Endothelial cell of umbilical vein (primary cell): ENCODE measurements around the gene TENT5C. TPM values are rescaled to one million over a fixed set of nuclear protein-coding genes. Genes with fewer than 3 reads are reported as not detected.

ENCODE experiments used
- BruUV-seq: library from RNA; stranded (reverse); fragments of 400-500 nt; replicated peaks from 2 replicates; lab custom pipeline; 2021; lab: Mats Ljungman, UMichigan
- CTCF ChIA-PET: fragments of 300-600, 350-600 bp; sonication (Branson Sonifier 250); formaldehyde crosslinking; loops from one replicate; lab custom pipeline; 2021; ENCODE audit warnings: antibody characterized with exemption, inconsistent platforms; lab: Charles Lee
- POLR2A ChIA-PET: fragments of 300-600, 350-600 bp; sonication (Branson Sonifier 250); formaldehyde crosslinking; loops from one replicate; lab custom pipeline; 2021; ENCODE audit warnings: antibody characterized with exemption, inconsistent platforms; lab: Charles Lee
- DNase-seq: peaks from one replicate; pipeline ENCODE4 v3.0.0-alpha.2; 2011; ENCODE audit warnings: low read depth, low spot score
- FAIRE-seq: peaks from 2 replicates; lab custom pipeline; 2011; peaks lifted over from hg19 to GRCh38; lab: Jason Lieb, UNC
- H2AFZ ChIP-seq: 2 replicates; pipeline ENCODE4 v1.6.0; 2012; ENCODE audit warnings: low read depth, low read length, control low read depth, inconsistent platforms
- H3K27ac ChIP-seq: 2 replicates; pipeline ENCODE4 v1.5.1; 2011; ENCODE audit warnings: low read depth, mild to moderate bottlenecking, control low read depth, low read length, moderate library complexity; ENCODE audit not compliant: insufficient read depth
- H3K27me3 ChIP-seq, 2 experiments: 2 replicates each; pipeline versions ENCODE4 v1.6.0 to v1.6.1; 2011; ENCODE audit warnings: low read length in 2 of 2, mixed read lengths in 1 of 2; ENCODE audit not compliant: control insufficient read depth in 2 of 2, insufficient read depth in 2 of 2
- H3K36me3 ChIP-seq, 2 experiments: 2 replicates in 1 of 2; 3 replicates in 1 of 2; pipeline ENCODE4 v1.5.1; 2011; ENCODE audit warnings: low read length in 2 of 2, mild to moderate bottlenecking in 1 of 2, moderate library complexity in 1 of 2; ENCODE audit not compliant: control insufficient read depth in 2 of 2, insufficient read depth in 2 of 2; ENCODE audit errors: extremely low read depth in 1 of 2
- H3K4me1 ChIP-seq: 3 replicates; pipeline ENCODE4 v1.5.1; 2011; ENCODE audit warnings: mild to moderate bottlenecking, low read length; ENCODE audit not compliant: control insufficient read depth, insufficient read depth; ENCODE audit errors: extremely low read depth
- H3K4me2 ChIP-seq: 2 replicates; pipeline ENCODE4 v1.6.1; 2011; ENCODE audit warnings: low read length, control low read depth, mixed read lengths; ENCODE audit not compliant: insufficient read depth
- H3K4me3 ChIP-seq, 3 experiments: fragments of 200-600 bp in 1 of 3; sonication (generic), shearing (Covaris generic) in 1 of 3; replicated peaks in 1 of 3; 2 replicates each; pipeline ENCODE4 v1.5.1; 2011 to 2016; ENCODE audit warnings: control low read depth in 3 of 3, low read length in 3 of 3, mild to moderate bottlenecking in 2 of 3, inconsistent platforms in 1 of 3, low read depth in 1 of 3, moderate library complexity in 1 of 3; ENCODE audit not compliant: insufficient read depth in 1 of 3
- H3K79me2 ChIP-seq: 2 replicates; pipeline ENCODE4 v1.6.0; 2012; ENCODE audit warnings: low read length, inconsistent platforms; ENCODE audit not compliant: control insufficient read depth, insufficient read depth
- H3K9ac ChIP-seq: replicated peaks from 2 replicates; pipeline ENCODE3; 2011; ENCODE audit warnings: low read length, control low read depth; ENCODE audit not compliant: insufficient read depth; ENCODE audit errors: extremely low read depth
- H3K9me1 ChIP-seq: replicated peaks from 3 replicates; pipeline ENCODE4 v1.6.0; 2011; ENCODE audit warnings: mild to moderate bottlenecking, low read length; ENCODE audit not compliant: control insufficient read depth, insufficient read depth; ENCODE audit errors: extremely low read depth
- H3K9me3 ChIP-seq: replicated peaks from 2 replicates; pipeline ENCODE4 v1.5.1; 2012; ENCODE audit warnings: low read length, inconsistent platforms; ENCODE audit not compliant: control insufficient read depth, insufficient read depth
- H4K20me1 ChIP-seq: replicated peaks from 2 replicates; pipeline ENCODE3; 2011; ENCODE audit warnings: mild to moderate bottlenecking, low read length; ENCODE audit not compliant: control insufficient read depth, insufficient read depth; ENCODE audit errors: extremely low read depth
- CTCF ChIP-seq, 2 donors: IDR thresholded peaks; 1 replicate in 1 of 2; 2 replicates in 1 of 2; pipeline ENCODE4 v1.5.1; 2011; ENCODE audit warnings: low read length in 2 of 2, mild to moderate bottlenecking in 2 of 2, moderate library complexity in 2 of 2, control low read depth in 1 of 2, inconsistent platforms in 1 of 2, low read depth in 1 of 2; ENCODE audit not compliant: insufficient read depth in 1 of 2; ENCODE audit errors: extremely low read depth in 1 of 2
- EZH2 ChIP-seq: IDR thresholded peaks from 2 replicates; pipeline ENCODE4 v1.6.1; 2012; ENCODE audit warnings: borderline replicate concordance, low read depth, mild to moderate bottlenecking, moderate library complexity, low read length, inconsistent platforms; ENCODE audit not compliant: severe bottlenecking
- FOS ChIP-seq: IDR thresholded peaks from 2 replicates; pipeline ENCODE4 v1.6.1; 2011; ENCODE audit warnings: mild to moderate bottlenecking, low read length, moderate library complexity, borderline replicate concordance; ENCODE audit not compliant: insufficient read depth
- GATA2 ChIP-seq: IDR thresholded peaks from 2 replicates; pipeline ENCODE4 v1.7.0; 2011; ENCODE audit warnings: low read depth, mild to moderate bottlenecking, moderate library complexity, mixed read lengths, low read length; ENCODE audit not compliant: insufficient read length, insufficient read depth
- JUN ChIP-seq: IDR thresholded peaks from 2 replicates; pipeline ENCODE4 v1.6.1; 2011; ENCODE audit warnings: borderline replicate concordance, low read depth; ENCODE audit not compliant: insufficient read length, insufficient read depth
- MAX ChIP-seq: IDR thresholded peaks from 2 replicates; pipeline ENCODE4 v1.6.1; 2011; ENCODE audit not compliant: insufficient read depth, insufficient read length
- MYC ChIP-seq: IDR thresholded peaks from one replicate; pipeline ENCODE4 v1.6.1; 2011; ENCODE audit warnings: mild to moderate bottlenecking, low read depth, low read length
- POLR2A ChIP-seq: IDR thresholded peaks from 2 replicates; pipeline ENCODE4 v1.6.1; 2012; ENCODE audit warnings: low read depth, mild to moderate bottlenecking, control low read depth, low read length
- POLR2AphosphoS5 ChIP-seq: IDR thresholded peaks from 2 replicates; pipeline ENCODE4 v1.6.1; 2012; ENCODE audit warnings: low read depth, mild to moderate bottlenecking, control low read depth, low read length, moderate library complexity; ENCODE audit not compliant: insufficient read depth
- dilution Hi-C: fragments of 300-500 bp; cut with MboI; formaldehyde crosslinking; loops from one replicate; pipeline ENCODE4 v1.15.0; 2019; ENCODE audit warnings: low sequenced_read_pairs; ENCODE audit not compliant: extremely low pct_ligation_motif_present
- intact Hi-C: fragments of 100-400 bp; cut with micrococcal nuclease; formaldehyde crosslinking; loops from one replicate; pipeline ENCODE4 v1.10.0; 2022
- polyA plus RNA-seq, 4 experiments: library from polyadenylated mRNA; depleted of rRNA in 3 of 4; stranded (reverse) in 3 of 4; unstranded in 1 of 4; fragments of >200 nt; gene quantifications; 2 replicates each; pipeline versions ENCODE4 v1.2.1 to v1.2.3, GENCODE V29; 2011 to 2012; ENCODE audit warnings: missing spikeins in 1 of 4
- total RNA-seq: library from RNA; stranded (reverse); gene quantifications from 2 replicates; pipeline ENCODE4 v1.2.3, GENCODE V29; 2021

Gene TENT5C
- total and polyA plus RNA-seq, 2 donors (not counting 3 experiments of a cell fraction or from before 2014, with no cell fraction given) = 0.06 to 0.22 TPM

- Histone ChIP-seq H3K4me2 (no peak overlapping the region), H3K4me3 (no peak overlapping the region), H3K27me3 (no peaks in the 10 kb centered on the region), H4K20me1 (no peaks in the 10 kb centered on the region), H3K27ac (no peak overlapping the region), H2AFZ (no peak overlapping the region), H3K4me1 (no peaks in the 10 kb centered on the region), H3K9me1 (no peaks in the 10 kb centered on the region), H3K36me3 (no peaks in the 10 kb centered on the region), H3K9me3 (no peaks in the 10 kb centered on the region), H3K9ac (no peak overlapping the region), H3K79me2 (no peaks in the 10 kb centered on the region)
- TF ChIP-seq MAX = no peak
- no peak for TF ChIP-seq JUN
- TF ChIP-seq POLR2A = no peak
- TF ChIP-seq CTCF (IDR thresholded peaks at IDR 0.05; ENCODE audit: extremely low read depth in 1 of 2, insufficient read depth in 1 of 2, low read depth in 1 of 2, low read length in 2 of 2) = no peak
- no peak for TF ChIP-seq GATA2
- no peak for TF ChIP-seq EZH2
- TF ChIP-seq FOS = no peak
- TF ChIP-seq MYC = no peak
- no peak for TF ChIP-seq POLR2AphosphoS5
- CTCF ChIA-PET = interaction anchor here (1.3 kb wide), 1 partner anchor 58 kb away, joined by 3 read pairs; no protein-coding TSS in a partner anchor
- no TSS peak for BruUV-seq
- dilution Hi-C loops (no loop called here), intact Hi-C loops (no loop called here)
- POLR2A ChIA-PET = no interaction called here
- FAIRE-seq = no peak
- DNase-seq = no peak
These were observed 13.7 kb upstream of the TENT5C start for GRCh38 chr1:117592155-117592554.
